NK-92 (cell line): ENCODE results near the gene ADRA2A.

Experiments
- DNase-seq: peaks from one replicate; lab custom pipeline; 2025; ENCODE audit not compliant: unreplicated experiment; lab: John Stamatoyannopoulos, UW

Gene ADRA2A

GRCh38 chr10:111083222-111084095 is 6.6 kb downstream of the ADRA2A start:
- DNase-seq: no peak

DNA sequence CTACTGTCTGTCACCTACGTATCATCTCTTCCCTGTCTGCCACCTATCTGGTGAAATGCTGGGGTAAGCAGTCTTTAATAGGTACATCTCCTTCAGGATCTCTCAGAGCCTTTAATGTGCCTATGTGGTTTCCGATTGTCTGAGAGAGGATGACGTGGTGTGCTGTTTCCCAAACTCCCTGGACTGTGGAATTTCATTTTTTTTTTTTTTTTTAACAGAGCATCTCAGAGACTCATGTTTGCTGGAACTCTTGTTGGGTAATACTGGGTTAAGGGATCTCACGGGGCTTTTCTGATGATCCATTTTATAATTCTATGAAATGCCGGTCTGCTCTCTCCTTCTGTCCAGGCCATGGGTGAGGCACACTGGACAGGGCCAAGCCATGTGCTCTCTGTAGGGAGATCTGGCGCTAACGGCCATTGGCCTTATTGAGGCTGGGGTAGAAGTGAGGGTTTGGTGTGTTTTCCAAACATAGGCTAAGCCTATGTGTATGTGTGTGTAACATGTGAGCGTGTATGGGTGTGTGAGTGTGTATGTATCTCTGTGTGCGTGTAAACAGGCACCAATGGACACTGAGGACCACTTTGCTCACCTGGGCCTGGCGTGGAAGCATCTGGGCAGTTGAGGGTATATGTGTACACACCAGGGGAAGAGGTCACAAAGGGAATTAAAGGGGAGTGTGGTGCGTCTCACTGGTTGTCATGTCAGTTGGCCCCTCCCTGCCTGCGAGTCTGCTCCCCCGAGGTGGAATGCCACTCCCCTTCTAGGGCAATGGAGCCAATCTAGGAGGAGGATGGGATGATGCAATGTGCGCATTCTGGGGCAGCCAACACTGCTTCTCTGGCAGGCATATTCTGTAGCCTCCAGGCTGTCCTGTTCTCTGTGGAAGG is 7.8 kb downstream of the ADRA2A start:
- DNase-seq: no peak

DNA sequence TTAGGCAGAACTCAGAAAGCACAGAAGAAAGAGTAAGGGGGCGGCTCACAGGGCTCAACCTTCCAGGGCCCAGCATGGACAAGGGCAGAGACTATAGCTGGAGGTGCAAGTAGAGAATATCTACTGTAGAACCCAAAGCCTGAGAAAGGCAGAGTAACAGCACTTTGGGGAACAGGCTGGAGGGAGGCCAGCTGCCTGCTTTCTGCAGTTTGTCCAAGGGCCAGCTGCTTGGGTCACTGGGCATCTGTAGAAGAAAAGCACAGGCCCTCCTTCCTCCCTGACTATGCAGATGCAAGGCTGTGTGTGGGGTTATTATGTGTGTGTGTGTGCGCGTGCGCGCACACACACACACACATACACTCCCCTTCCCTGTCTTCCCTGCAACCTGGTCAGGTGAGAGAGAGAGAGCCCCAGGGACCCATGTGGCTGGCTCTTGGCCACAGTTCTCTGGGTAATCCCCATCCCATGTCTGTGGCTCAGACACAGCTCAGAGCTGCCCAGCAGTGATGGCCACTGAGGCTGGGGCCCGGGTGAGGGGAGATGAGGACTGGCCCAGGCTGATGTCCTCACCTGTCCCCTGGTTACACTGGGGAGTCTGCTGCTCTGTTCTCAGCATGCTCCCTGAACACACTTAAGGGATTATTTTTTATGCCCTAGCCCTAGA is 9.0 kb downstream of the ADRA2A start:
- no peak for DNase-seq

- DNase-seq: no peak
Measured at GRCh38 chr10:111086574-111086973, 9.7 kb downstream of the ADRA2A start.

GRCh38 chr10:111087331-111087756 is 10.5 kb downstream of the ADRA2A start:
- no peak for DNase-seq

- no peak for DNase-seq
Measured at GRCh38 chr10:111087968-111088505, 11.2 kb downstream of the ADRA2A start.

GRCh38 chr10:111089293-111089692 is 12.5 kb downstream of the ADRA2A start:
- no peak for DNase-seq

- DNase-seq: no peak
Measured at GRCh38 chr10:111091833-111092232, 15.0 kb downstream of the ADRA2A start.

DNA sequence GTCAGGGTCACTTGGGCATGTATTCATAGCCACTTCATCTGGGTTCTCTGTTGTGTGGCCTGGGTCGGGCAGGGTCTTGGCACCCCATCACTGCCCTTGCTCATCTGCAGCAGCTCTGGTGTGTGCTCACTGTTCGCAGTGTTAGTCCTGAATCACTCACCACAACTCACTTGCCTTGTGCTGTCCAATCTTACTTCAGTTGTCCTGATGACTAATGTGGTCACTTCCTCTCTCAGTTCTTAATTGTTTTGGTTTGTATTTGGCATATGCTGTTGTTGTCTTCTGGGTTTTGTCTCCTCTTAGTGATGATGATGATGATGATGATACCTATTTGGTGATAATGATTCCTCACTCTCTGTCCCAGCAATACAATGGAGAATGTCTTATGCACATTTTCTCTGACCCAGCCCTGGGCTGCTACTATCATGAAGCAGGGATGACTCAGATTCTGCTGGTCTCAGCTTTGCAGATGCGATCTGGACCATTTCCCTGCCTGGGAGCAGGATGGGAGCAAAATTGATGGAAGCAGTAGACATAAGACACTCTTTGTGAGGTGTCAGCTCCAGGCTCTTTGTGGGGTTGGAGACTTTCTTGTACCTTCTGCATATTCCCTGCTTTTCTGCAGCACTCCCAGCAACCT is 17.0 kb downstream of the ADRA2A start:
- DNase-seq: no peak

- no peak for DNase-seq
Measured at GRCh38 chr10:111098679-111099437, 22.0 kb downstream of the ADRA2A start.

DNA sequence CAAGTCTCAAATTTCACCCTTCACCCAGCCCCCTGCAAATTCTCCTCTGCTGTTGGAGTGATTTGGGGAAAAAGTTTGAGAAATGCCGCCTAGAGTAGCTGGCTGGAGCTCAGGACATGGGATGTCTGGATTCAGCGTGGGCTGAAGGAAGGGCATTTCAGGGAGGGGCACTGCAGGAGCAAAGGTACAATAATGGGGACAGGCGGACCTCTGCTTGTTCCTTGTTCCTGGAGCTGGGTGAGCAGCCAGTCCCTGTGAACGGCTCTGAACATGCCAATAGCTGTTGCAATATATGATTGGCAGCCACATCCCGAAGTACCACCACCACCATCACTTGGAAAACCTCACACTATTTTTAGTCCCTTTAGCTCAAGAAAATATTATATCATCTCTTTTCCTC is 23.4 kb downstream of the ADRA2A start:
- no peak for DNase-seq

DNA sequence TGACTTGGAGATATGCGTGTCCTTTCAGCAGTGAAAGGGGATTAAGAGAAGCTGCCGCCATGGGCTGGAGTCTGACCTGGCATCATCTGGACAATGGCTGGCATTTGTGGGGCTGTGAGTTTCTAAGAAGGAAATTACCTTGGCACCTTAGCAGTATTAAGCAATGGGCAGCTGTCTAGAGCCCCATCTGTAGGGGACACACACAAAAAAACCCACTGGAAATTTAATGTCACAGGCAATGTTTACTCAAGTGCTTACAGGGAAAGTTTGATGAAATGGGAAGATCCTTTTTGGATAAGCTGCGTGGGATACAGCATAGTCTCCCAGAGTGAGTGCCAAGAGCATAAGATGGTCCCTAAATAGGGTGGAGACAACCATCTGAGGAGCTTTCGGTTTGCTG is 25.0 kb downstream of the ADRA2A start:
- no peak for DNase-seq

DNA sequence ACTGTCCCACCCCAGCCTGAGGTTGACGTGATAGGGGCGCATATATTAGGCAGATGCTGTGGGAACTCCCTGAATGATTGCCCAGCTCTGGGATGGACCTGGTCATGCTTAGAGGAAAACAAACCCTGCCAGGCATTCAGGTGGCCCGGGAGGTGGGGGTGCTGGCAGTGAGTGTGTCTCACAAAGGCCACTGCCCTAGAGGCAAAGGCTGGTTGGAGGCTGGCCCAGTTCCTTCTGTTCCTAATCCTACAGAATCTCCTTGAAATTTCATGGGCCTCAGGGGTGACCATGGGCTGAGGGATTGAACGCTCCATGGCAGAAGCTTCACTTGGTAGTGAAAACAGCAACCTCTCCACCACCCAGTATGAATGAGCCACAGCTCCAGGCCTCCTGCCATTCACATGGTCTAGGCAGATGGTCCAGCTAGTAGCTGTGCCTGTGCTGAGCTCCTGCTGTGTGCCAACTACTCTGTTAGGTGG is 25.6 kb downstream of the ADRA2A start:
- DNase-seq: no peak

GRCh38 chr10:111103196-111103840 is 26.5 kb downstream of the ADRA2A start:
- DNase-seq: no peak

DNA sequence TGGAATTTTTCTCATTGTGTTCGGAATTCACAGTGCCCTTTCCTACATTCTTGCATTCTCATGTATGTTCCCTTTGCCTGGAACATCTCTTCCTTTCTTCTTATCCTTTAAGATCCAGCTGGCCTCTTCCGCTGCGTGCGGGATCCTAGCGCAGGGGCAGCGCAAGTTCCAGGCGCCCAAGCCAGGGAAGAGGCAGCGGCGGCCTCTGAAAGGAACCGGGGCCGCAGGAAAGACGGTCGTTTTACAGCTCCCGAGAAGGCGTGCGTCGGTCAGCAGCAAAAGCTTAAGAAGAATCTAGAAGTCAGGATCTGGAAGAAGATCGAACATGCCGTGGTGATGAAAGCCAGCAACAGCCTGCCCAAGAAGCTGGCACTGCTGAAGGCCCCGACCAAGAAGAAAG is 28.0 kb downstream of the ADRA2A start:
- DNase-seq: no peak

DNA sequence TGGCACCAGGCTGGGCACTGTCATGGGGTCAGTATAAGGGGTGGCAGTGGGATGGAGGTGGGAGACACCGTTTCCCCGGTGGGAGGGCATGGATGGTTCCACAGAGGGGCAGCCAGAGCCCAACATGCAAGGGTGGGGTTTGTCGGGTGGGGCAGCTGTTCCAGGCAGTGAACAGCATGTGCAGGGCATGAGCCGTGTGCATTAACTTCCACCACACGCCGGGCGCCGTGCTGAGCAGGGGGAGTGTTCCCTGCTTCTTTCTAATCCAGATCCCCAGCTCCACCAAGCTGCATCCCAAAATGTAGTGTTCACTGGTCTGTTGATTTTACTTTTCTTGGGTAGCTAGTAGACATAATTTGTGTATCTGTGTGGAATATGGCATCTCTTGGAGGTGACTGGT is 29.3 kb downstream of the ADRA2A start:
- no peak for DNase-seq

GRCh38 chr10:111107023-111107422 is 30.2 kb downstream of the ADRA2A start:
- no peak for DNase-seq

GRCh38 chr10:111107846-111108245 is 31.0 kb downstream of the ADRA2A start:
- no peak for DNase-seq

DNA sequence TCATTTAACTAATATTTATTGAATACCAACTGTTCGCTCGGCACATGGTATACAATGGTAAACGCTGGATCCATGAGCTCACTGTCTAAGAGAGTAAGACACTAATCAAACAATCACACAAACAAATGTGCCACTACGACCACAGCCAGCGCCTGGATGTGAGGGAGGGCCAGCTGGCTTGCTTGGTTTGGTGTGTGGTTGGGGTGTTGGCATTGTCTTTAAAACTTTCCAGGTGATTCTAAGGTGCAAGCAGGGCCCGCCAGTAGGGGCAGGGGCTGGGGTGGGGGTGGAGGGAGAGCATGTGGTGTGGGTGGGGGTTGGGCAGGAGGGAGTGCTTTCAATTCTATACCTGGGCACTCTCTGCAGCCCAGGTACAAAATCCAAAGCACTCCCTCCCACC is 31.6 kb downstream of the ADRA2A start:
- DNase-seq: no peak
